Smooth muscle cell (in vitro differentiated cells): Measurements from ENCODE around the gene GSTK1. TPM values are rescaled to one million over a fixed set of nuclear protein-coding genes. Genes with fewer than 3 reads are reported as not detected.

ENCODE experiments used
- DNase-seq: peaks from one replicate; lab custom pipeline; 2025; ENCODE audit not compliant: unreplicated experiment; lab: John Stamatoyannopoulos, UW
- H2AFZ ChIP-seq: fragments of 200-600 bp; sonication (generic); 2 replicates; pipeline ENCODE4 v1.6.0; 2016; ENCODE audit warnings: antibody characterized with exemption, low read depth, mild to moderate bottlenecking
- H3F3A ChIP-seq: fragments of 200-600 bp; sonication (generic); 2 replicates; pipeline ENCODE4 v1.6.0; 2017; ENCODE audit warnings: antibody characterized with exemption, low read depth
- H3K27ac ChIP-seq: fragments of 200-600 bp; sonication (generic); 2 replicates; pipeline ENCODE4 v1.5.1; 2016; ENCODE audit warnings: low read depth, mild to moderate bottlenecking
- H3K27me3 ChIP-seq: fragments of 200-600 bp; sonication (generic); 2 replicates; pipeline ENCODE4 v1.6.1; 2016; ENCODE audit warnings: low read depth, mild to moderate bottlenecking
- H3K36me3 ChIP-seq: fragments of 200-600 bp; sonication (generic); 2 replicates; pipeline ENCODE4 v1.5.1; 2016; ENCODE audit warnings: low read depth
- H3K4me1 ChIP-seq: fragments of 200-600 bp; sonication (generic); 2 replicates; pipeline ENCODE4 v1.5.1; 2016; ENCODE audit warnings: low read depth
- H3K4me2 ChIP-seq: fragments of 200-600 bp; sonication (generic); 2 replicates; pipeline ENCODE4 v1.6.0; 2016; ENCODE audit warnings: mild to moderate bottlenecking
- H3K4me3 ChIP-seq: fragments of 200-600 bp; sonication (generic); 2 replicates; pipeline ENCODE4 v1.5.1; 2016; ENCODE audit warnings: mild to moderate bottlenecking
- H3K79me2 ChIP-seq: fragments of 200-600 bp; sonication (generic); 2 replicates; pipeline ENCODE4 v1.6.0; 2016; ENCODE audit warnings: low read depth, mild to moderate bottlenecking
- H3K9ac ChIP-seq: fragments of 200-600 bp; sonication (generic); 2 replicates; pipeline ENCODE4 v1.6.0; 2016; ENCODE audit warnings: low read depth
- H3K9me3 ChIP-seq: fragments of 200-600 bp; sonication (generic); replicated peaks from 2 replicates; pipeline ENCODE4 v1.5.1; 2016; ENCODE audit warnings: low read depth
- H4K20me1 ChIP-seq: fragments of 200-600 bp; sonication (generic); 2 replicates; pipeline ENCODE4 v1.6.0; 2016; ENCODE audit warnings: low read depth
- WGBS: methylation state at CpG from one replicate; pipeline ENCODE4 v1.1.7; 2016; ENCODE audit warnings: low lambda C conversion rate; 5-methylcytosine and 5-hydroxymethylcytosine counted together
- polyA plus RNA-seq: library from polyadenylated mRNA; unstranded; fragments of >200 nt; fragmentation: Nextera tagmentation; extraction: Ambion mirVana; gene quantifications from 2 replicates; pipeline ENCODE4 v1.2.1, GENCODE V29; 2016
- total RNA-seq: library from RNA; depleted of rRNA; stranded (reverse); fragments of >200 nt; gene quantifications from 2 replicates; pipeline ENCODE4 v1.2.3, GENCODE V29; 2014
- TF ChIP-seq, protein P1 (sequence below): fragments of 200-600 bp; sonication (generic); IDR thresholded peaks from 2 replicates; pipeline ENCODE4 v1.5.1; 2017; ENCODE audit warnings: borderline replicate concordance, mild to moderate bottlenecking, antibody characterized with exemption; ENCODE audit not compliant: insufficient read depth, poor library complexity, severe bottlenecking

Gene GSTK1
- total and polyA plus RNA-seq, 2 experiments from 2014 or later = 105 to 158 TPM

- Histone ChIP-seq H3K27me3 (no peaks in the 10 kb centered on the region), H3K27ac (no peak overlapping the region), H3K79me2 (no peaks in the 10 kb centered on the region), H3K36me3 (no peaks in the 10 kb centered on the region), H3K4me2 (no peak overlapping the region), H3K4me1 (peaks cover 4% of the 10 kb centered on the region), H2AFZ (no peak overlapping the region), H3K4me3 (no peak overlapping the region), H4K20me1 (no peaks in the 10 kb centered on the region), H3K9me3 (no peaks in the 10 kb centered on the region), H3K9ac (no peak overlapping the region), H3F3A (no peaks in the 10 kb centered on the region)
- 89% methylated on average over 11 of the region's 11 CpGs for WGBS
- TF ChIP-seq, protein P1, sequence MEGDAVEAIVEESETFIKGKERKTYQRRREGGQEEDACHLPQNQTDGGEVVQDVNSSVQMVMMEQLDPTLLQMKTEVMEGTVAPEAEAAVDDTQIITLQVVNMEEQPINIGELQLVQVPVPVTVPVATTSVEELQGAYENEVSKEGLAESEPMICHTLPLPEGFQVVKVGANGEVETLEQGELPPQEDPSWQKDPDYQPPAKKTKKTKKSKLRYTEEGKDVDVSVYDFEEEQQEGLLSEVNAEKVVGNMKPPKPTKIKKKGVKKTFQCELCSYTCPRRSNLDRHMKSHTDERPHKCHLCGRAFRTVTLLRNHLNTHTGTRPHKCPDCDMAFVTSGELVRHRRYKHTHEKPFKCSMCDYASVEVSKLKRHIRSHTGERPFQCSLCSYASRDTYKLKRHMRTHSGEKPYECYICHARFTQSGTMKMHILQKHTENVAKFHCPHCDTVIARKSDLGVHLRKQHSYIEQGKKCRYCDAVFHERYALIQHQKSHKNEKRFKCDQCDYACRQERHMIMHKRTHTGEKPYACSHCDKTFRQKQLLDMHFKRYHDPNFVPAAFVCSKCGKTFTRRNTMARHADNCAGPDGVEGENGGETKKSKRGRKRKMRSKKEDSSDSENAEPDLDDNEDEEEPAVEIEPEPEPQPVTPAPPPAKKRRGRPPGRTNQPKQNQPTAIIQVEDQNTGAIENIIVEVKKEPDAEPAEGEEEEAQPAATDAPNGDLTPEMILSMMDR = no peak
- no peak for DNase-seq
Measured at GRCh38 chr7:143242306-143242705, 20.9 kb upstream of the GSTK1 start.

DNA sequence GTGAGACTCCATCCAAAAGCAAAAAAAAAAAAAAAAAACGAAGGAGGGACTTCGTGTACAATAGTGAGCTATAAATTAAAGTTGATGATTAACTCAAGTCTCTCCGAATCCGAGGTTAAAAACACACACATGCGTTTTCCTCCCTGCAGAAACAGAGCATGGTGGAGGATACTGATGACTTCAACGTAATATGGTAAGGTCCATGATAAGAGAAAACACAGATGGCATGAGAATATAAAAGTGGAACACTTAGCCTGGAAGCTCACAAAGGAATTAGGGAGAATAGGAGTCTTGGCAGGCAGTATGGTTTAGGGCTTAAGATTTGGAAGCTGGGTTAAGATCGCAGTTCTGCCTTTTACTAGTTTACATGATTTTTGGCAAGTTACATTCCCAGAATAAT lies 20.1 kb upstream of the GSTK1 start:
- WGBS = 73% methylated on average over 7 of the region's 7 CpGs
- DNase-seq = no peak
- H3K4me1 ChIP-seq = peaks cover 4% of the 10 kb centered on the region
- H2AFZ ChIP-seq = no peak overlapping the region
- no peaks in the 10 kb centered on the region for H3K9me3 ChIP-seq
- H4K20me1 ChIP-seq = no peaks in the 10 kb centered on the region
- H3K79me2 ChIP-seq = no peaks in the 10 kb centered on the region
- H3K4me3 ChIP-seq = no peak overlapping the region
- H3K36me3 ChIP-seq = no peaks in the 10 kb centered on the region
- H3K4me2 ChIP-seq = no peak overlapping the region
- H3F3A ChIP-seq = no peaks in the 10 kb centered on the region
- H3K27ac ChIP-seq = no peak overlapping the region
- H3K27me3 ChIP-seq = no peaks in the 10 kb centered on the region
- TF ChIP-seq, protein P1 = no peak
- no peak overlapping the region for H3K9ac ChIP-seq

GRCh38 chr7:143243614-143244013 lies 19.6 kb upstream of the GSTK1 start:
- H3K9ac ChIP-seq = no peak overlapping the region
- H4K20me1 ChIP-seq = no peaks in the 10 kb centered on the region
- H3K79me2 ChIP-seq = no peaks in the 10 kb centered on the region
- H3F3A ChIP-seq = no peaks in the 10 kb centered on the region
- peaks cover 4% of the 10 kb centered on the region for H3K4me1 ChIP-seq
- 67% methylated on average over 3 of the region's 3 CpGs for WGBS
- TF ChIP-seq, protein P1 = no peak
- no peak overlapping the region for H2AFZ ChIP-seq
- H3K27ac ChIP-seq = no peak overlapping the region
- DNase-seq = no peak
- H3K4me3 ChIP-seq = no peak overlapping the region
- H3K36me3 ChIP-seq = no peaks in the 10 kb centered on the region
- no peaks in the 10 kb centered on the region for H3K9me3 ChIP-seq
- H3K27me3 ChIP-seq = no peaks in the 10 kb centered on the region
- H3K4me2 ChIP-seq = no peak overlapping the region

- TF ChIP-seq, protein P1 = no peak
- 77% methylated on average over 1 of the region's 1 CpG for WGBS
- H3K9ac ChIP-seq = no peak overlapping the region
- DNase-seq = no peak
- peaks cover 4% of the 10 kb centered on the region for H3K4me1 ChIP-seq
- no peak overlapping the region for H3K4me3 ChIP-seq
- H3K27me3 ChIP-seq = no peaks in the 10 kb centered on the region
- H3K27ac ChIP-seq = no peak overlapping the region
- no peaks in the 10 kb centered on the region for H3F3A ChIP-seq
- H4K20me1 ChIP-seq = no peaks in the 10 kb centered on the region
- no peaks in the 10 kb centered on the region for H3K36me3 ChIP-seq
- no peaks in the 10 kb centered on the region for H3K9me3 ChIP-seq
- H3K4me2 ChIP-seq = no peak overlapping the region
- no peak overlapping the region for H2AFZ ChIP-seq
- no peaks in the 10 kb centered on the region for H3K79me2 ChIP-seq
Measured at GRCh38 chr7:143244321-143244720, 18.9 kb upstream of the GSTK1 start.
